Heart right ventricle (tissue), 16 donors: ENCODE results near the gene DAGLA. TPM values are rescaled to one million over a fixed set of nuclear protein-coding genes. Genes with fewer than 3 reads are reported as not detected.

ENCODE experiments used
- ATAC-seq, 8 donors: fragments of 200-7000 bp; cut with Tn5 transposase; one replicate each; pipeline ENCODE4 v1.9.1; 2020; ENCODE audit warnings: mild to moderate bottlenecking in 8 of 8, moderate library complexity in 8 of 8, moderate number of reproducible peaks in 1 of 8
- DNase-seq, 2 donors: peaks; one replicate each; pipeline ENCODE4 v3.0.0-alpha.2; 2020
- H3K27ac ChIP-seq, 10 donors: fragments of 200-600 bp; sonication (generic) in 2 of 10; one replicate each; pipeline versions ENCODE4 v1.5.0 to v1.8.0; 2020 to 2022; ENCODE audit warnings: mild to moderate bottlenecking in 3 of 10
- H3K27me3 ChIP-seq, 7 donors: fragments of 200-600 bp; one replicate each; pipeline ENCODE4 v1.8.0; 2021 to 2022; ENCODE audit warnings: mild to moderate bottlenecking in 2 of 7
- H3K36me3 ChIP-seq, 9 donors: fragments of 200-600 bp; sonication (generic) in 1 of 9; one replicate each; pipeline versions ENCODE4 v1.5.0 to v1.8.0; 2020 to 2022; ENCODE audit warnings: mild to moderate bottlenecking in 2 of 9
- H3K4me1 ChIP-seq, 9 donors: fragments of 200-600 bp; sonication (generic) in 1 of 9; one replicate each; pipeline versions ENCODE4 v1.5.0 to v1.8.0; 2020 to 2022; ENCODE audit warnings: mild to moderate bottlenecking in 4 of 9
- H3K4me3 ChIP-seq, 10 donors: fragments of 200-600 bp; sonication (generic) in 2 of 10; one replicate each; pipeline versions ENCODE4 v1.5.0 to v1.8.0; 2020 to 2022; ENCODE audit warnings: mild to moderate bottlenecking in 7 of 10, moderate library complexity in 2 of 10
- H3K9me3 ChIP-seq, 11 donors: fragments of 200-600 bp in 10 of 11; sonication (generic) in 2 of 11; one replicate each; pipeline versions ENCODE4 v1.5.0 to v1.8.0; 2013 to 2022; ENCODE audit warnings: mild to moderate bottlenecking in 2 of 11, control low read depth in 1 of 11, moderate library complexity in 1 of 11
- WGBS, 2 donors: extraction: QIAGEN DNeasy Blood & Tissue Kit; methylation state at CpG; one replicate each; pipeline ENCODE4 v1.1.7; 2013; ENCODE audit warnings: inconsistent platforms in 1 of 2; 5-methylcytosine and 5-hydroxymethylcytosine counted together
- intact Hi-C, 10 donors: fragments of 100-400 bp; cut with DNase I; formaldehyde crosslinking; loops; one replicate each; pipeline versions ENCODE4 v1.11.1 to v1.14.2; 2022
- polyA plus RNA-seq, 2 donors: library from polyadenylated mRNA; stranded (reverse); fragments of 200-250 nt; gene quantifications; one replicate each; pipeline ENCODE4 v1.2.3, GENCODE V29; 2013
- total RNA-seq, 10 donors: library from RNA; stranded (reverse); fragmentation: NEBNext Ultra II Directional in 3 of 10; extraction: Animal tissue kit (Norgen Biotek cat#: 25700) in 3 of 10; gene quantifications; one replicate each; pipeline versions ENCODE4 v1.2.1 to v1.2.4, GENCODE V29; 2021 to 2023
- TF ChIP-seq, protein P1 (sequence below), 9 donors: fragments of 200-600 bp; sonication (generic) in 2 of 9; IDR thresholded peaks; one replicate each; pipeline versions ENCODE4 v1.5.0 to v1.8.0; 2021 to 2022; ENCODE audit warnings: antibody characterized with exemption in 9 of 9, mild to moderate bottlenecking in 5 of 9, moderate library complexity in 1 of 9
- donor health status: Arrhythmogenic right ventricular cardiomyopathy.
- donor health status: ischemic (EF 13 %, LVEDD 7.1; RV severe dilation, severe dysfunction).
- donor health status: healthy with polysubstance abuse.
- donor health status: DM: no; HTN: yes; CAD: no.
- donor health status: DM: no; HTN: no; CAD: no.
- donor health status: ischemic (EF 25% LVEDD 6.9; RV normal size, moderate dysfunction).
- donor health status: ischemic (EF 25% LVEDD 5.7; RV mildly dilated, moderate dysfunction).
- donor health status: healthy.
- donor health status: DM: yes; HTN: yes; CAD: no.
- donor health status: Ischemic cardiomyopathy.
- donor health status: ischemic (EF 35%, LVEDD 5.7; RV mildly dilated, moderate dysfunction).
- donor health status: nonischemic (EF 11% LVEDD 7.7; RV severe dilation, severe dysfunction).
- donor health status: DM: yes; HTN: yes; CAD: no.
- donor health status: PGD.
- donor health status: ischemic (EF 29% LVEDD 5.4; RV normal size, mild dysfunction).
- donor health status: nonischemic (EF 23%, LVEDD 6.1; RV moderate dilation, normal function).

The DAGLA gene
- total and polyA plus RNA-seq, 12 donors: 1.5 to 5.0 (median 3.2) TPM

DNA sequence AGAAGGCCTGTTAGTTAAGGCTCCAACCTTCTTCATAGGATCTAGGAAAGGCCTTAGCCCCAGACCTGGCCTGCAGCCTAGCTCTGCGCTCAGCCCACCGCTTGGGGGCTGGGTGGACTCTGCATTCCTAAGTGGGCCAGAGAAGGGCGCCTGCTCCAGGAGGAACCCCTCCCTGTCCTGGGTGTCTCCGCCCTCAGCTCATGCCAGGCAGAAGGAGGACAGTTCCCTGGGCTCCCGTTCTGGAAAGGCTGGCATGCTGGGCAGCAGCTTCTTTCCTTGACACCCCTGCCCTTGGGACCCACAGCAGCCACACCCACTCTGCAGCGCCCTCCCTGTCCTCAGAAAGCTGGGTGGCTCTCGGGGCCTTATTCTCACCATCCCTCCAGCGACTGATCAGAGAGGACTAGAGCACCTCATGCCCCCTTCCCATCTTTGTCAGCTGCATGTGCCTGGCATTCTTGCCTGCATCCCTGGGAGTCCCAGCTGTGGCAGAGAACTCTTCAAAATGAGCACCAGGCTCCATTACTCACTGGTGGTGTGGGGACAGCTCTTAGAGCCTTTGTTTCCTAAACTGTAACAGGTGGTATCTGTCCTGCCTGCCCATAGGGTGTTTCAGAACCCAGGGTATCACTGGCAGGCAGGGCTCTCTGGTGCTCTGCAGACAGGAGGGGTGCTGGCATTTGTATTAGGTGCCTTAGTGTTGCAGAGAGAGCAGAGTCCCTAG, 51.9 kb downstream of the DAGLA start:
- H3K36me3 ChIP-seq: peaks cover 0 to 49% (median 11%) of the 10 kb centered on the region in 9 donors
- WGBS, 2 donors: 76 to 77% methylated on average over 8 of the region's 8 CpGs
- ATAC-seq: no peak

DNA sequence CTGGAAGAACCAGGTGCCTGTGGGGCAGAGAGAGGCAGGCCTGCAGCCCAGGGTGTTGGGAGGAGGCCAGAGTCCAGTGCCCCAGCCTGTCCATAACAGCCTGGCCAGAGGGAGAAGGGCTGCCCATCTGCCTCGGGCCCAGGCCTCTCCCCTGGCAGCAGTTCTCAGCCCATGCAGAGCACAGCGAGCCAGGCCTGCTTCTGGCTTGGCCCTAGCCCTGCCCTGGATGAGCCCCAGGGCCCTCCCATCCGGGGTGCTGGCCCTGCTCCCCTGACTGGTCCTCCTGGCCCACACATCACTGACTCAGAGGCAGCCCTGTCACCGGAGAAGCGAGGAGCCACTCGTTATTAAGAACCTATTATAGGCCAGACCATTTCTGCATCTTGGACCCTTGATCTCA, 52.5 kb downstream of the DAGLA start:
- intact Hi-C loops: loop anchor here (1.0 to 5.0 kb wide), 4 partner anchors 35 to 255 kb away; partner anchors contain the start of gene DAGLA (in 10 of the 10)
- ATAC-seq (peak in 6 of 8 donors; percentile 11 to 50 (median 34)), DNase-seq (no peak)
- peaks cover 2 to 30% (median 7%) of the 10 kb centered on the region in 9 donors for H3K4me1 ChIP-seq
- WGBS, 2 donors: 56 to 73% methylated on average over 6 of the region's 6 CpGs
- no peak overlapping the region for H3K4me3 ChIP-seq
- TF ChIP-seq, protein P1, sequence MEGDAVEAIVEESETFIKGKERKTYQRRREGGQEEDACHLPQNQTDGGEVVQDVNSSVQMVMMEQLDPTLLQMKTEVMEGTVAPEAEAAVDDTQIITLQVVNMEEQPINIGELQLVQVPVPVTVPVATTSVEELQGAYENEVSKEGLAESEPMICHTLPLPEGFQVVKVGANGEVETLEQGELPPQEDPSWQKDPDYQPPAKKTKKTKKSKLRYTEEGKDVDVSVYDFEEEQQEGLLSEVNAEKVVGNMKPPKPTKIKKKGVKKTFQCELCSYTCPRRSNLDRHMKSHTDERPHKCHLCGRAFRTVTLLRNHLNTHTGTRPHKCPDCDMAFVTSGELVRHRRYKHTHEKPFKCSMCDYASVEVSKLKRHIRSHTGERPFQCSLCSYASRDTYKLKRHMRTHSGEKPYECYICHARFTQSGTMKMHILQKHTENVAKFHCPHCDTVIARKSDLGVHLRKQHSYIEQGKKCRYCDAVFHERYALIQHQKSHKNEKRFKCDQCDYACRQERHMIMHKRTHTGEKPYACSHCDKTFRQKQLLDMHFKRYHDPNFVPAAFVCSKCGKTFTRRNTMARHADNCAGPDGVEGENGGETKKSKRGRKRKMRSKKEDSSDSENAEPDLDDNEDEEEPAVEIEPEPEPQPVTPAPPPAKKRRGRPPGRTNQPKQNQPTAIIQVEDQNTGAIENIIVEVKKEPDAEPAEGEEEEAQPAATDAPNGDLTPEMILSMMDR (IDR thresholded peaks at IDR 0.05): no peak
- no peaks in the 10 kb centered on the region for H3K27me3 ChIP-seq
- peak overlapping the region in 6 of 10 donors; percentile 0 to 50 (median 30) for H3K27ac ChIP-seq
- H3K9me3 ChIP-seq: no peaks in the 10 kb centered on the region
- H3K36me3 ChIP-seq: peaks cover 0 to 54% (median 11%) of the 10 kb centered on the region in 9 donors

More for the DNA sequence above, 51.9 kb downstream of the DAGLA start:
- Histone ChIP-seq H3K4me3 (no peak overlapping the region), H3K4me1 (peaks cover 2 to 36% (median 11%) of the 10 kb centered on the region in 9 donors), H3K27me3 (no peaks in the 10 kb centered on the region), H3K9me3 (no peaks in the 10 kb centered on the region), H3K27ac (peak overlapping the region in 5 of 10 donors; percentile 11 to 50 (median 45))
- intact Hi-C loops: loop anchor here in 8 of 10 donors (2.0 to 5.0 kb wide), 3 partner anchors 35 to 255 kb away; partner anchors contain the start of gene DAGLA (in 6 of the 8)
- TF ChIP-seq, protein P1 (IDR thresholded peaks at IDR 0.05): no peak
- DNase-seq: no peak

DNA sequence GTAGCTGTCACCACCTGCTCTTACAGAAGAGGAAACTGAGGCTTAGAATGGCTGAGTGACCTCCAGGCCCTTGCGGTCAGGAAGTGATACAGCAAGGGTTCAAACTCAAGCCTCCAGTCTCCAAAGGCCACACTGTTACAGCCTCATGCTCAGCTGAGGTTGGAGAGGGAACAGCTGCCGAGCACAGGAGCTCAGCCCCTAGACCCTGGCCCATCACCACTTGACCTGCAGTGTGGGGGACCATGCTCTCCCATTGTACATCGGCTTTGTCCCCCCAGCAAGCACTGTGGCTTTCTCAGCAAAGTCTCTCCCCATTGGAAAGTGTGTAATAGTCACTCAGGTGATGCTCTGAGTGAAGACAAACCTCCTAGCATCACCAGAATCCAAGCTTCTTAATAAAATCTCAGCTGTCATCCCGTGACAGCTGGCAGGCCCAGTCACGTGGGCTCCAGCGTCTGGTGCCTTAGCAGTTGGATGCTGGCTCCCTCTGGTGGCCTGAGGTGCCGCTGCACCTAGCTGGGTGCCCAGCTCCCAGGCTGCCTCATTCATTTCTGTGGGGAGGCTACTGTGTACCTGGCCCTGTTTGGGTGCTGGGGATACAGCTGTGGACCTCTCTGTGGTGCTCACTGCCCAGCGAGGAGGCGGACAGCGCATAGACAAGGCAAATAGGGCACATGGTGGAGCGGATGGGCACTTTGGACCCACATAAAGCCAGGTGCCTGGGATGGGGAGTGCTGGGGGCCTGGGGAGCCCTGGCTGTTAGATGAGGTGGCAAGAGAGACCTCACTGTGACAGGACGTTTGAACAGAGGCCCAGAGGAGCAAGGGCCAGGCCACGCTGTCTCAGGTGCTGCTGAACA, 53.2 kb downstream of the DAGLA start:
- 25% methylated on average over 13 of the region's 13 CpGs for WGBS, 2 donors
- intact Hi-C loops: loop anchor here (1.0 to 5.0 kb wide), 4 partner anchors 36 to 256 kb away; partner anchors contain the start of gene DAGLA (in 10 of the 10)
- peaks cover 0 to 55% (median 11%) of the 10 kb centered on the region in 9 donors for H3K36me3 ChIP-seq
- H3K27ac ChIP-seq: peak overlapping the region in 5 of 10 donors; percentile 0 to 50 (median 16)
- DNase-seq (peak; percentile 84 to 88), ATAC-seq (peak; percentile 71 to 94 (median 88))
- no peaks in the 10 kb centered on the region for H3K9me3 ChIP-seq
- no peaks in the 10 kb centered on the region for H3K27me3 ChIP-seq
- TF ChIP-seq, protein P1 (IDR thresholded peaks at IDR 0.05): peak; percentile 98 to 100 (median 99)
- H3K4me1 ChIP-seq: peaks cover 0 to 27% (median 7%) of the 10 kb centered on the region in 9 donors
- no peak overlapping the region for H3K4me3 ChIP-seq

DNA sequence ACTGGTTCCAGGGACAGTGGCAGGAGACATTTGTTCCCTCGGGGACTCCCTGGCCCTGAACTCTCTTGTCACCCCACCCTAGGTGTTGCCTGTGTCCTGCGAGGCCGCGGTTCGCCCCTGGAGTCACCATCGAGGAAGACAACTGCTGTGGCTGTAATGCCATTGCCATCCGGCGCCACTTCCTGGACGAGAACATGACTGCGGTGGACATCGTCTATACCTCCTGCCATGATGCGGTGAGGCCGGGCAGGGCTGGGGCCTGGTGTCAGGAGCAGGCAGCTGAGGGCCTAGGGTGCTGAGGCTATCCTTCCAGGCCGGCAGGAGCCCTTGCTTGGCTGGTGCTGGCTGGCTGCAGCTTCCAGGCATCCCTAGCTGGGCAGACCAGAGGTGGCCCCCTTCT, 54.6 kb downstream of the DAGLA start:
- no peak overlapping the region for H3K27ac ChIP-seq

More for the DNA sequence above, 54.6 kb downstream of the DAGLA start:
- peaks cover 0 to 53% (median 11%) of the 10 kb centered on the region in 9 donors for H3K36me3 ChIP-seq
- intact Hi-C loops: loop anchor here in 2 of 10 donors (5.0 kb wide), 2 partner anchors 37 to 257 kb away; no protein-coding TSS in a partner anchor
- no peaks in the 10 kb centered on the region for H3K27me3 ChIP-seq
- peaks cover 0 to 22% (median 7%) of the 10 kb centered on the region in 9 donors for H3K4me1 ChIP-seq
- no peak for DNase-seq
- no peak for ATAC-seq
- TF ChIP-seq, protein P1 (IDR thresholded peaks at IDR 0.05): no peak
- no peaks in the 10 kb centered on the region for H3K9me3 ChIP-seq
- 88 to 92% methylated on average over 14 of the region's 14 CpGs for WGBS, 2 donors
- no peak overlapping the region for H3K4me3 ChIP-seq
